Activated T-cell treated with anti-CD3 and anti-CD28 coated beads, Interleukin-2, amount 50 U/mL, for 48 hours (primary cell): Measurements from ENCODE around the gene LAMC1.
"Not testable (repeated sequence)": the region's sequence is repeated elsewhere in the genome, so short reads cannot be mapped to it uniquely, and the experiment has no call there.

ENCODE experiments used
- DNase-seq, 2 experiments: peaks; one replicate each; pipeline ENCODE4 v3.0.0-alpha.2; 2020

Gene LAMC1

DNA sequence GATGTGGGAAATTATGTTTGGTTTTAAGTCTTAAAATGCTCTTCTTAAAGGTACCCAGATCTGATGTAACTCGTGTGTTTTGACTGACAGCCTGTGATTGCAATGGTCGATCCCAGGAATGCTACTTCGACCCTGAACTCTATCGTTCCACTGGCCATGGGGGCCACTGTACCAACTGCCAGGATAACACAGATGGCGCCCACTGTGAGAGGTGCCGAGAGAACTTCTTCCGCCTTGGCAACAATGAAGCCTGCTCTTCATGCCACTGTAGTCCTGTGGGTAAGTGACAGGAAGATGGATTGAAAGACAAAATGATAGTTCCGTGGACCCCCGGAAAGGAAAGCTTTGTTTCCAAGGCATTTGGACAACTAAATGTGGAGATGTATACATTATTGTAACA lies 91.2 kb downstream of the LAMC1 start:
- no peak for DNase-seq

GRCh38 chr1:183116416-183116815 lies 93.2 kb downstream of the LAMC1 start:
- DNase-seq, result no peak

- DNase-seq, result no peak
These were observed 98.4 kb downstream of the LAMC1 start for GRCh38 chr1:183121609-183122008.

DNA sequence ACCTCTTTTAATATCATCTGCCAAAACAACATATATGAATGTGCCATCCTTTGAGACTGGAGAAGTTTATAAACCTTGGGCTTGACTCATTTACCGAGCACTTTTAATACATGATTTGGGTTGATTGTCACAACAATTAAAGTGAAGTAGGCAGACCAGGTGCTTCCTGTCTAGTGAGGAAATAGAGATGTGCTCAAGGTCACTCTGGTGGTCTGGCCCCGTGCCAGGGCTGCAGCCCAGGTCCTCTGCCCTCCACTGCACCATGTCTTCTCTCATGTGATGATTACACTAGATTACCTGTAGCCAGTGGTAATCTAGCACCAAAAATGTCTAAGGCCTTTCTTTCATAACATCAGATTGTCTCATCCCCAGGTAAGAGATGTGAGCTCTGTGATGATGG lies 101.0 kb downstream of the LAMC1 start:
- no peak for DNase-seq

GRCh38 chr1:183125279-183125999 lies 102.2 kb downstream of the LAMC1 start:
- no peak for DNase-seq

- DNase-seq, result no peak
These were observed 102.8 kb downstream of the LAMC1 start for GRCh38 chr1:183126000-183126366.

- DNase-seq, result no peak
These were observed 103.3 kb downstream of the LAMC1 start for GRCh38 chr1:183126528-183126927.

- DNase-seq, result no peak
These were observed 106.9 kb downstream of the LAMC1 start for GRCh38 chr1:183129921-183130690.

- no peak for DNase-seq
These were observed 107.9 kb downstream of the LAMC1 start for GRCh38 chr1:183131166-183131565.

DNA sequence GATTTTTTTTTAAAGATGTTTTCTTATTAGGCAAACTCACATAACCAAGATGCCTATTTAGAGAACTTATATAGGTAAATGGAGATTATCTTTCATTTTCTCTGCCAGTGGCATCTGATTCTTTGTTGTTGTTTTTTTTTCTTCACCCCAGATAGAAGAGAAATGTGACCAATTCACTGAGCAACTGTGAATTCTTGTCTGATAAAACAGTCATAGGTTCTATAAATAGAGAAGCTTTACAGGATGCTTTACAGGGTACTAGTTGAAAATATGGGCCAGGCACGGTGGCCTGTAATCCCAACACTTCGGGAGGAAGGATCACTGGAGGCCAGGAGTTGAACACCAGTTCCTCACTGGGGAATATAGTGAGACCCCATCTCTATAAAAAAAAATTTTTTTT lies 112.1 kb downstream of the LAMC1 start:
- DNase-seq, result no peak

GRCh38 chr1:183137782-183138181 lies 114.6 kb downstream of the LAMC1 start:
- DNase-seq, result no peak

DNA sequence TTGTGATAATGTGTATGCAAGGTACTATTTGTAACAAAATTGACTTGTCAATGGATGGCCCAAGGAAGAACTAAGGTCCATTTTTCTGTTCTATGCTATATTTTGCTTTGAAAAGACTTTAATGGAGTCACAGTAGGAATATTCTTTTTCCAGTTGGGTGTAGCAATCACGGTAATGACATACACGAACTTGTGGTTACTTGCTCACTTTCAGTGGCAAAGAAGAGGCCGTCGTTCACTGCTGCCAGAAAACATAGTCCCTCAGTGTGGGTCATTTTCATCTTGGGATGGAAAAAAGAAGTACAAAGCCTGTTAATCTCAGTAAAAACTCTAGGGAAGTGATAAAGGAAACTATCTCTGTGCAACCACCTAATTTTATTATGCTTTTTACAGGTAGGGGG lies 115.1 kb downstream of the LAMC1 start:
- DNase-seq, result no peak

DNA sequence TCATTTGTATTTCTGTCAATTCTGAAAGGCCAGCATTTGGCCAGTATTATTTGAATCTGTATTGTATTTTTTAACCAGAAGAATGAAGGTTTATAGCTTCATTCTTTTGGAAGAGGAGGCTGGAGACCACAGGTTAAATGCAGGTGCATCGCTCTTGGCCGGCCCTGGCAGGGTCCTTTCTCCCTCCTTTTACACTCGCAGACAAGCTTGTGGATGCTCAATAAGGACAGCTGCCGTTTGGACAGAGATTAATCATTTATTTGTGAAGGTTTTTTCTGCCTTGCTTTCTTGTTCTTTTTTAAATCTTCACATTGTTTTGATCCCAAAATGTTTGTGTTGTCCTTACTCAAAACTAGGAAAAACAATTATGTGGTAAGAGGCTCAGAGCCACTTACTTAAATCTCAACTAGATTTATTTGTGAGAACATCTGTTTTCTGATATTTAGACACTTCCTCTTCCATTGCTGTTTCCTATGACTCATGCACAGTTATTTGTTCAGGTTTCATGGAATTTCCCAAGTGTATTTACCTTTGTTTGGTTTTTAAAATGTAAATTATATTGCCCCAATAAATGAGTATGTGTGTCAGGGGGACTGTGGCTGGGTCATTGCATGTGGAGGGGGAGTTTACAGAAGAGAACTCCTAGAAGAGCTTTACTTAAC lies 116.2 kb downstream of the LAMC1 start:
- no peak for DNase-seq

DNA sequence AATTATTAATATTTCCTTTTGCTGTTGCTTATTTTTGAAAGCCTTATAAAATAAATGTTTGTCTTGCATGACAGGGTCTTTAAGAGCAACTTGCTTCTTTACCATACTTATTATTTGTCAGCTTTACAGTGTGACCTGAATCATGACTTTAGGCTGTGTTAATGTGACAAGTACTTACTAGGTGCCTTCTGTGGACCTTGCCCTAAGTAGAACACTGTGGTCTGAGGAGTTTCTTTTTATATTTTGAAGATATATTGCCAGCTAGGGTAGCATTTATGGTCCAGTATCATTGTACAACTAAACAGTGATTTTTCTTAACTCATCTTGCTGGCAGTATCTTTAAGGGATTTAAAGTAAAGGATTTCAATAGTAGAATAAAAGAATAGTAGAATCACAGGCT lies 117.4 kb downstream of the LAMC1 start:
- no peak for DNase-seq

DNA sequence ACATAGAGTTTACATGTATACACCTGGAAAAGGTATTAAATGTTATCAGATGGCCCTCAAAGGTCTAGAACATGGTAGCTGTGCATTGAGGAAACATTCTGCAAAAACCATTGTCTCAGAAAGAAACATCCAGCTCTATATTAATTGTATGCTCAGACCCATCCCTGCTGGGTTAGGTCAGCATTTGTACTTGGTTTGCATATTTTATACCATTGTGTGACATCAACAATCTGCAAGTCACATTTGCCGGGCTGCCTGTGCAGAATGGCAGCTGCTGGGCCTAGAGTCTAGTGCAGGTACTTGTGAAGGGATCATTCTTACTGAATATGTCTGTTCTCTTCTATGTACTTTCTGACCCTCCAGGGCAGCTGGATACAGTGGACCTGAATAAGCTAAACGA lies 119.0 kb downstream of the LAMC1 start:
- DNase-seq, result no peak

GRCh38 chr1:183143576-183144315 lies 120.5 kb downstream of the LAMC1 start:
- no peak for DNase-seq

GRCh38 chr1:183144752-183145151 lies 121.5 kb downstream of the LAMC1 start:
- no peak for DNase-seq

- DNase-seq, result no peak
These were observed 124.5 kb downstream of the LAMC1 start for GRCh38 chr1:183147735-183148134.

GRCh38 chr1:183148599-183148998 lies 125.4 kb downstream of the LAMC1 start:
- DNase-seq, result no peak

DNA sequence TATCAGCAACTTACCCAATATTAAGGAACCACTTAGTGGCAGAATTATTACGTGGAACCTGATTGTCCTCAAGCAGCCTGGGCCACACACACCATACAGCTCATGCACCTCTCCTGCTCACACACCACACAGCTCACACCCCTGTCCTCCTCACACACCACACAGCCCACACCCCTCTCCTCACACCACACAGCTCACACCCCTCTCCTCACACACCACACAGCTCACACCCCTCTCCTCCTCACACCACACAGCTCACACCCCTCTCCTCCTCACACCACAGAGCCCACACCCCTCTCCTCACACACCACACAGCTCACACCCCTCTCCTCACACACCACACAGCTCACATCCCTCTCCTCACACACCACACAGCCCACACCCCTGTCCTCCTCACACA lies 126.1 kb downstream of the LAMC1 start:
- no peak for DNase-seq

GRCh38 chr1:183150032-183150431 lies 126.8 kb downstream of the LAMC1 start:
- DNase-seq, result not testable (repeated sequence)

GRCh38 chr1:183150445-183150844 lies 127.2 kb downstream of the LAMC1 start:
- DNase-seq, result no peak

DNA sequence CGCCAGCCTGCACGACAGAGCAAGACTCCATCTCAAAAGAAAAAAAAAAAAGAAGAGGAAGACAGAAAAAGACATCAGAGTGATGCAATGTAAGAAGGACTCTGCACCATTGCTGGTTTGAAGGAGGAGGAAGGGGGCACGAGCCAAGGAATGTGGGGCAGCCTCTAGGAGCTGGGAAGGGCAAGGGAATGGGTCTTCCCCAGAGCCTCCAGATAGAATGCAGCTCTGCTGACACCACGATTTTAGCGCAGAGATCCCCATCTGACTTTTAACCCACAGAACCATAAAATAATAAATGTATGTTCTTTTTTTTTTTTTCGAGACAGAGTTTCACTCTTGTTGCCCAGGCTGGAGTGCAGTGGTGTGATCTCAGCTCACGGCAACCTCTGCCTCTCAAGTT lies 129.0 kb downstream of the LAMC1 start:
- no peak for DNase-seq
